T-helper 2 cell (primary cell): ENCODE measurements around the gene KIF25.
A peak's percentile ranks its signal among the peaks of the same experiment; 100 is the strongest.
"Not testable (repeated sequence)": the region's sequence is repeated elsewhere in the genome, so short reads cannot be mapped to it uniquely, and the experiment has no call there.

Experiments used
- DNase-seq, 5 experiments: peaks; one replicate each; pipeline versions ENCODE4 v3.0.0 to v3.0.0-alpha.2; 2012 to 2022

The KIF25 gene

GRCh38 chr6:167996424-167997199 is 859 bp upstream of the KIF25 start:
- peak in 1 of 5 experiments; percentile 7 for DNase-seq

- no peak for DNase-seq
These were observed 744 bp downstream of the KIF25 start for GRCh38 chr6:167998215-167998614.

- DNase-seq: no peak
These were observed 2.9 kb downstream of the KIF25 start for GRCh38 chr6:168000198-168001028.

- DNase-seq: no peak
These were observed 3.5 kb downstream of the KIF25 start for GRCh38 chr6:168001029-168001332.

GRCh38 chr6:168001514-168001913 is 4.0 kb downstream of the KIF25 start:
- DNase-seq: not testable (repeated sequence)

GRCh38 chr6:168002804-168003203 is 5.3 kb downstream of the KIF25 start:
- no peak for DNase-seq

GRCh38 chr6:168004023-168004422 is 6.6 kb downstream of the KIF25 start:
- DNase-seq: no peak

- DNase-seq: no peak
These were observed 7.5 kb downstream of the KIF25 start for GRCh38 chr6:168004945-168005344.

GRCh38 chr6:168005796-168006195 is 8.3 kb downstream of the KIF25 start:
- no peak for DNase-seq

GRCh38 chr6:168007592-168008338 is 10.3 kb downstream of the KIF25 start:
- no peak for DNase-seq

GRCh38 chr6:168009331-168009730 is 11.9 kb downstream of the KIF25 start:
- no peak for DNase-seq

- no peak for DNase-seq
These were observed 13.8 kb downstream of the KIF25 start for GRCh38 chr6:168011291-168011690.

GRCh38 chr6:168012431-168013249 is 15.2 kb downstream of the KIF25 start:
- no peak for DNase-seq

- DNase-seq: no peak
These were observed 15.9 kb downstream of the KIF25 start for GRCh38 chr6:168013250-168013915.

- no peak for DNase-seq
These were observed 17.0 kb downstream of the KIF25 start for GRCh38 chr6:168014428-168014827.

GRCh38 chr6:168015009-168015408 is 17.5 kb downstream of the KIF25 start:
- DNase-seq: no peak

GRCh38 chr6:168015482-168016175 is 18.2 kb downstream of the KIF25 start:
- no peak for DNase-seq

- no peak for DNase-seq
These were observed 18.7 kb downstream of the KIF25 start for GRCh38 chr6:168016176-168016620.

- no peak for DNase-seq
These were observed 19.5 kb downstream of the KIF25 start for GRCh38 chr6:168016721-168017525.

- DNase-seq: no peak
These were observed 20.2 kb downstream of the KIF25 start for GRCh38 chr6:168017629-168018028.
